Measurements from ENCODE around the gene RMND5A. TPM values are rescaled to one million over a fixed set of nuclear protein-coding genes. Genes with fewer than 3 reads are reported as not detected.

The RMND5A gene
- total RNA-seq, 1 experiment from 2014 or later = 34.1 TPM

DNA sequence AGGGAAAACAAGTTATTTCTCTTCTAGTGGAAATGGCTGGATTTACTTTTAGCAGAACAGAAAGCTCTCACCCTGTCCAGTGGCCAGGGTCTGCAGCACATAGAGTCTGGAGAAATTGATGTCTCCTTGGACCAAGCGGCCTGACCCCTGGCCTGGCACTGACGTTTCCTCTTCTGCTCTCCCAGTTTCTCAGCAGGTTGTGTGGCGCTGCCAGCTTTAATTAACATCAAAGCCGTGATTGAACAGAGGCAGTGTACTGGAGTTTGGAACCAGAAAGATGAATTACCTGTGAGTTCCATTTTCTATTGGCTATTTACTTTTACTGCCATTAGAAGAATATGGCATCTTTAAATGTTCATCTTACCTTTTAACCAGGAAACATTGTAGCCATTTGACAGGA is 49.7 kb downstream of the RMND5A start:
- Histone ChIP-seq H3K79me2 (ENCODE audit: low read length) (no peaks in the 10 kb centered on the region), H3K27ac (ENCODE audit: low read length) (no peak overlapping the region), H3K4me1 (ENCODE audit: insufficient read depth, low read length) (no peaks in the 10 kb centered on the region), H3F3A (ENCODE audit: low read length, unreplicated experiment) (no peaks in the 10 kb centered on the region), H2AFZ (ENCODE audit: low read length) (no peak overlapping the region), H3K4me3 (ENCODE audit: low read length) (no peak overlapping the region), H3K36me3 (ENCODE audit: low read depth, low read length) (peaks cover 16% of the 10 kb centered on the region), H3K9ac (ENCODE audit: low read length) (no peak overlapping the region), H3K27me3 (ENCODE audit: low read length) (no peaks in the 10 kb centered on the region), H3K9me3 (ENCODE audit: low read length) (no peaks in the 10 kb centered on the region), H3K9me2 (replicated peaks; ENCODE audit: low read length) (no peaks in the 10 kb centered on the region), H3K4me2 (ENCODE audit: low read length) (no peak overlapping the region), H4K20me1 (ENCODE audit: low read length) (no peaks in the 10 kb centered on the region)
- POLR2A ChIA-PET (ENCODE audit: unreplicated experiment) = no interaction called here
- no TSS peak for BruUV-seq (replicated peaks)
- TF ChIP-seq, protein P1, sequence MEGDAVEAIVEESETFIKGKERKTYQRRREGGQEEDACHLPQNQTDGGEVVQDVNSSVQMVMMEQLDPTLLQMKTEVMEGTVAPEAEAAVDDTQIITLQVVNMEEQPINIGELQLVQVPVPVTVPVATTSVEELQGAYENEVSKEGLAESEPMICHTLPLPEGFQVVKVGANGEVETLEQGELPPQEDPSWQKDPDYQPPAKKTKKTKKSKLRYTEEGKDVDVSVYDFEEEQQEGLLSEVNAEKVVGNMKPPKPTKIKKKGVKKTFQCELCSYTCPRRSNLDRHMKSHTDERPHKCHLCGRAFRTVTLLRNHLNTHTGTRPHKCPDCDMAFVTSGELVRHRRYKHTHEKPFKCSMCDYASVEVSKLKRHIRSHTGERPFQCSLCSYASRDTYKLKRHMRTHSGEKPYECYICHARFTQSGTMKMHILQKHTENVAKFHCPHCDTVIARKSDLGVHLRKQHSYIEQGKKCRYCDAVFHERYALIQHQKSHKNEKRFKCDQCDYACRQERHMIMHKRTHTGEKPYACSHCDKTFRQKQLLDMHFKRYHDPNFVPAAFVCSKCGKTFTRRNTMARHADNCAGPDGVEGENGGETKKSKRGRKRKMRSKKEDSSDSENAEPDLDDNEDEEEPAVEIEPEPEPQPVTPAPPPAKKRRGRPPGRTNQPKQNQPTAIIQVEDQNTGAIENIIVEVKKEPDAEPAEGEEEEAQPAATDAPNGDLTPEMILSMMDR (conservative IDR thresholded peaks at IDR 0.05; ENCODE audit: low read depth, low read length) = no peak
- TF ChIP-seq EZH2 (IDR thresholded peaks at IDR 0.05; ENCODE audit: low read length, unreplicated experiment) (no peak), EZH2phosphoT487 (IDR thresholded peaks at IDR 0.05; ENCODE audit: borderline replicate concordance, low read length) (no peak)
- CTCF ChIA-PET = no interaction called here
- DNase-seq = no peak
- no peak for ATAC-seq
- intact Hi-C loops (cut with micrococcal nuclease) = no loop called here

DNA sequence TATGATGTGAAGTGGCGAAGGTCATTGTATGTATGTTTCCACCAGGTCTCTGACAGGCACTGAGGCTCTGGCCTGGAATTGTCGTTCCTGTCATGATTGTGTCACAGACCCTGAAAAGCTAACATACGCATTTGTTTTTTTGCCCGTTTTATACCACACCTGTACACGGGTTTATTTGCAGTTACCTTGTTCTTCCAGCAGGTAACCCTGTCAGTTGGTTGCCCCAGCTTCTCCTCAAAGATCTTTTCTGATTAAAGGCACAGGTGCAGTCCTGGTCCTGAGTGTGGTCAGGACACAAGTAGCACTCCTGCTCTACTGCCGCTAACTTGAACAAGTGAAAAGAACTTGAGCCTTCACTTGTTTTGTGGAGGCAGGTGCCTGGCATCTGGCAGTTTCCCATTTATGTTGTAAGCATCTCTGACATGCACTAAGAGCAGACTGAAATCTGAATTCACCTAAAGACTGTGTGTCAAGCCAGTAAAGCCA is 50.8 kb downstream of the RMND5A start:
- Histone ChIP-seq H3F3A (ENCODE audit: low read length, unreplicated experiment) (no peaks in the 10 kb centered on the region), H4K20me1 (ENCODE audit: low read length) (no peaks in the 10 kb centered on the region), H3K9me2 (replicated peaks; ENCODE audit: low read length) (no peaks in the 10 kb centered on the region), H3K4me1 (ENCODE audit: insufficient read depth, low read length) (no peaks in the 10 kb centered on the region), H2AFZ (ENCODE audit: low read length) (no peak overlapping the region), H3K4me2 (ENCODE audit: low read length) (no peak overlapping the region), H3K36me3 (ENCODE audit: low read depth, low read length) (peaks cover 10% of the 10 kb centered on the region), H3K9ac (ENCODE audit: low read length) (no peak overlapping the region), H3K27me3 (ENCODE audit: low read length) (no peaks in the 10 kb centered on the region), H3K79me2 (ENCODE audit: low read length) (no peaks in the 10 kb centered on the region), H3K27ac (ENCODE audit: low read length) (no peak overlapping the region), H3K9me3 (ENCODE audit: low read length) (no peaks in the 10 kb centered on the region), H3K4me3 (ENCODE audit: low read length) (no peak overlapping the region)
- DNase-seq (no peak), ATAC-seq (no peak)
- ChIA-PET POLR2A (ENCODE audit: unreplicated experiment) (no interaction called here), CTCF (no interaction called here)
- intact Hi-C loops (cut with micrococcal nuclease) = no loop called here
- no TSS peak for BruUV-seq (replicated peaks)
- TF ChIP-seq EZH2 (IDR thresholded peaks at IDR 0.05; ENCODE audit: low read length, unreplicated experiment) = no peak
- TF ChIP-seq, protein P1 (conservative IDR thresholded peaks at IDR 0.05; ENCODE audit: low read depth, low read length) = no peak
- TF ChIP-seq EZH2phosphoT487 (IDR thresholded peaks at IDR 0.05; ENCODE audit: borderline replicate concordance, low read length) = no peak

DNA sequence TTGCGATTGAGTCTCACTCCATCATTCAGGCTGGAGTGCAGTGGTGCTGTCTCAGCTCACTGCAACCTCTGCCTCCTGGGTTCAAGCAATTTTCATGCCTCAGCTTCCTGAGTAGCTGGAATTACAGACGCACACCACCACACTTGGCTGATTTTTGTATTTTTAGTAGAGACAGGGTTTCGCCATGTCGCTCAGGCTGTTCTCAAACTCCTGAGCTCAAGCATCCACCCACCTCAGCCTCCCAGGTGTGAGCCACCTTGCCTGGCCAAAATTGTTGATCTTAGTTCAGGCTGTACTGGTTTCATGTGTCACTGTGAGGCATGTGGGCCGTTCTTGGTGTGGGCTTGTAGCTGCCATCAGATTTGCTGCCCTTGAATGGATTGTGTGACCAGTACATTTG is 52.5 kb downstream of the RMND5A start:
- no peak for DNase-seq
- no peaks in the 10 kb centered on the region for H3F3A ChIP-seq (ENCODE audit: low read length, unreplicated experiment)
- H3K9me3 ChIP-seq (ENCODE audit: low read length) = no peaks in the 10 kb centered on the region
- no peaks in the 10 kb centered on the region for H3K9me2 ChIP-seq (replicated peaks; ENCODE audit: low read length)
- H3K4me3 ChIP-seq (ENCODE audit: low read length) = no peak overlapping the region
- no peaks in the 10 kb centered on the region for H3K4me1 ChIP-seq (ENCODE audit: insufficient read depth, low read length)
- no TSS peak for BruUV-seq (replicated peaks)
- ChIA-PET CTCF (no interaction called here), POLR2A (ENCODE audit: unreplicated experiment) (no interaction called here)
- H3K27me3 ChIP-seq (ENCODE audit: low read length) = no peaks in the 10 kb centered on the region
- intact Hi-C loops (cut with micrococcal nuclease) = no loop called here
- no peaks in the 10 kb centered on the region for H4K20me1 ChIP-seq (ENCODE audit: low read length)
- TF ChIP-seq, protein P1 (conservative IDR thresholded peaks at IDR 0.05; ENCODE audit: low read depth, low read length) = no peak
- TF ChIP-seq EZH2 (IDR thresholded peaks at IDR 0.05; ENCODE audit: low read length, unreplicated experiment) (no peak), EZH2phosphoT487 (IDR thresholded peaks at IDR 0.05; ENCODE audit: borderline replicate concordance, low read length) (no peak)
- no peak overlapping the region for H3K27ac ChIP-seq (ENCODE audit: low read length)
- H2AFZ ChIP-seq (ENCODE audit: low read length) = no peak overlapping the region
- peaks cover 6% of the 10 kb centered on the region for H3K36me3 ChIP-seq (ENCODE audit: low read depth, low read length)
- no peaks in the 10 kb centered on the region for H3K79me2 ChIP-seq (ENCODE audit: low read length)
- H3K9ac ChIP-seq (ENCODE audit: low read length) = no peak overlapping the region
- no peak overlapping the region for H3K4me2 ChIP-seq (ENCODE audit: low read length)
- no peak for ATAC-seq
